ENCODE measurements around the gene FAM209A.
"Not testable (repeated sequence)": the region's sequence is repeated elsewhere in the genome, so short reads cannot be mapped to it uniquely, and the experiment has no call there.

The FAM209A gene, protein sequence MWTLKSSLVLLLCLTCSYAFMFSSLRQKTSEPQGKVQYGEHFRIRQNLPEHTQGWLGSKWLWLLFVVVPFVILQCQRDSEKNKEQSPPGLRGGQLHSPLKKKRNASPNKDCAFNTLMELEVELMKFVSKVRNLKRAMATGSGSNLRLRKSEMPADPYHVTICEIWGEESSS

GRCh38 chr20:56524444-56524843, at the start of gene FAM209A:
FAM209A (plus strand) TSS chr20:56524744; CDS start chr20:56524809, 65 bp downstream.
- DNase-seq (ENCODE audit: insufficient read length, low spot score); FAIRE-seq: not testable (repeated sequence)

- DNase-seq (ENCODE audit: insufficient read length, low spot score) (no peak), FAIRE-seq (no peak)
Measured at GRCh38 chr20:56483970-56484369, 40.6 kb upstream of the FAM209A start.

DNA sequence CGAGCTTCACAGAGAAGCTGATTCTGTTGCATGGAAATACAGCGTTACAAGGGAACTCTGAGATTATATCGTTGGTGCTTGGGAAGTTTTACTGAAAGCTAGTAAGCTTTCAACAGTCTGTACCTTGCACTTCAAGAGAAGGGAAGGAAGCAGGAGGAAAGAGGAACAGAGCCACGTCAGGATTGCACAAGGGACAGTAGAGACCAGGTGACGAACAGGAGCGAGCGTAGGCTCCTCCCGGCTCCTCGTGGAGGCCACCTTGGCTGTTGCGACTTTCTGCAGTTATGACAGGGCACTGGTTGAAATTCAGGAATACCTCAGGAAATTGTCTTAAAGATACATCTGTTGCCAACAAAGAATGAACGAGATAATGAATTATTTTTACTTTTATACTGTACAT, 37.3 kb upstream of the FAM209A start:
- no peak for FAIRE-seq
- DNase-seq (ENCODE audit: insufficient read length, low spot score), result no peak

DNA sequence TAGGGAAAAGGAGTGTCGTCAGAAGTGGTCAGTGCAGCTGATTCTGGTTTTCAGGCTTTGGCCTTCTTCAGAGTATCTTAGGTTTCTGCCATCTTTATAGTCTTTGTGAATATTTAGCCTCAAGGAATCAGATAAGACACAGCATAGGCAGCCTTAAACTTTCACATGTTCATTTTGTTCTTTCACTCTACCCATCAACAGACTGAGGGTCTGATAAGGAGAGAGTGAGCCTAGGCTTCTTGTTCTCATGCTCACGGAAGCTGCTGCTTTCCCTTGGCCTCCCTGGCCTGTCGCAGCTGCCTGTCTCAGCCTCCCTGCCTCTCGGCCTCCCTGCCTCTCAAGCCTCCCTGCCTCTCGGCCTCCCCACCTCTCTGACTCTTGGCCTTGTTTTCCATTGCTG, 36.0 kb upstream of the FAM209A start:
- DNase-seq (ENCODE audit: insufficient read length, low spot score), result no peak
- FAIRE-seq, result no peak

- DNase-seq (ENCODE audit: insufficient read length, low spot score), result no peak
- FAIRE-seq, result no peak
Measured at GRCh38 chr20:56501116-56501515, 23.4 kb upstream of the FAM209A start.

GRCh38 chr20:56503916-56504315, 20.6 kb upstream of the FAM209A start:
- no peak for DNase-seq (ENCODE audit: insufficient read length, low spot score)
- no peak for FAIRE-seq

DNA sequence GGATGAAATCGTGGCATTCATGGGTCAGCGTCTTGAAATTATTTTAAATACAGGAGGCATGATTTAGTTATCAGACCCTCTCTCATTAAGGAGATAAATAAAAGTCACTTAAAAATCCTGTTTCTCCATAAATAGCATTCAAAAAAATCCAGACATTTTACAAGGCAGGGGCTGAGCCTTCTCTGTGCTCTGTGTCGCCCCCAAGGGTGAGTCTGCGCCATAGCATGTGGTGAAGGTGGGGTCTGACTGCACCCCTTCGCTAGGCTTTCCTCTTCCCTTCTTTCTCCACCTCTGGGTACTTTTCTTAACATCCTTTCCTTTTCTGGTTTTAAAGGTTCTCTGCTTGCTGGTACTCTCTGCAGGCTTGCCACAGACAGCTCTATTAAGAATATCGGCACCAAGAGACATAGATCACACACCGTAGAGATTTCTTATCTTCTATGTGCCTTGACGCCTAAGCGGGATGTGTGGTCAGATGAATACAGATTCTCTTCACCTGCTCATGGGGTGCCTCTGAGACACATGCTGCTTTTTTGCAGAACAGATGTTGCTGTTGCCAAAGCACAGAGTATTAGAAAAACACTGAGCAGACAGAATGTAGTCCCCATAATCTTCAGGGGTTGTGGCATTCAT, 20.1 kb upstream of the FAM209A start:
- DNase-seq (ENCODE audit: insufficient read length, low spot score), result no peak
- FAIRE-seq, result no peak

DNA sequence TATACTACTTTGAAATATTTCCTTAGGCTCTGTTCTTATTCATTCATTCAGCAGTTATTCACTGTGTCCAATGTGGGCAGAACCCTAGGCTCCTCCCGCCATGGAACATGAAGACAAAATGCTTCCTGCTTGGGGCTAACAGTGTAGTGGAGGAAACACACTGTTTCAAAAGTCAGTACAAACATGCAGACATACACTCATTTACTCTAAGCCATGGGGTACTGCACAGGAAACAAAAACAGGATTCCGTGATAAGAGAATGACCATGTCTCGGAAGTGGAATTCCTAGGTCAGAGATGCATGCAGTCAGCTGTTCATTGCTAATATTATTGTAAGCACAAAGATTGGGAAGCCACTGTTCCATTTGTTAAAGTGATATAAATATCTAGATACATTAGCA, 18.4 kb upstream of the FAM209A start:
- DNase-seq (ENCODE audit: insufficient read length, low spot score), result no peak

GRCh38 chr20:56511926-56512325, 12.6 kb upstream of the FAM209A start:
- no peak for FAIRE-seq
- no peak for DNase-seq (ENCODE audit: insufficient read length, low spot score)

More for the DNA sequence above, 18.4 kb upstream of the FAM209A start:
- FAIRE-seq, result no peak

- FAIRE-seq (no peak), DNase-seq (ENCODE audit: insufficient read length, low spot score) (no peak)
Measured at GRCh38 chr20:56513161-56514150, 11.1 kb upstream of the FAM209A start.

DNA sequence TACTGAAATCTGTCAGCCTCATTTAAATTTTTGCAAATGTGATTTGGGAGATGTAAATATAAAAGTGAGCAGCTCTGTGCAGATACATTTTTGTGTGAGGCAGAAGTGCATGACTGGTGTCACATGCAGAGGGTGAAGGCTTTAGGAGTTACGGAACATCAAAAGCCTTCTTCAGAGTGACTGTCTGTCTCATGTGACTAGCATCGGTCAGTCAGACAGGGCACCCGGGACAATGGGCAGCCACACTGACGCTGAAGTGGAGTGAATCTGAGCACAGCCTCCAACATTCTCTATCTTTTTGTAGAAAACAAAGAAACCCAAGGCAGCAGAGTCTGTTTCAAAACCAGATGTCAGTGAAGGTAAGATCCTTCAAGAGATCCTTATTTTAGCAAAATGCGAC, 7.9 kb upstream of the FAM209A start:
- FAIRE-seq, result no peak
- DNase-seq (ENCODE audit: insufficient read length, low spot score), result no peak

DNA sequence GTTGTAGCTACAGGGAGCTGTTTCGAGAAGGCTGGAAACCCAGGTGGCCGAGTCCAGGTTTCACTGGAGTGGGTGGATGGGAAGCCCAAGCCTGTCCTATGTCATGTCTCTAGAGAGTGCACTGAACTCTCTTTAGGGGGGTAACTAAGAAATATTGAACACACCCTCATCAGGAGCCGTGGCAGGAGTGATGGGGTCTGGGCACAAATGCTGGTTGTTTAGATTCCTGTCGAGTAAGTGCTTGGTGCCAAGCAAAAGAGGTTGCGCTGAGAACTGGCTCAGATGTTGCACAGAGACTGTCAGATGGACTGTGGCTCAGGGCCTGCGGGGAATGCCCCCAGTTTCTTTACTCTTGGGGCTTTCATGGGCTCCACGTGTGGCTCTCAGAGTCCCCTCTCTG, 7.3 kb upstream of the FAM209A start:
- DNase-seq (ENCODE audit: insufficient read length, low spot score) (no peak), FAIRE-seq (no peak)

GRCh38 chr20:56517641-56518040, 6.9 kb upstream of the FAM209A start:
- DNase-seq (ENCODE audit: insufficient read length, low spot score), result no peak

DNA sequence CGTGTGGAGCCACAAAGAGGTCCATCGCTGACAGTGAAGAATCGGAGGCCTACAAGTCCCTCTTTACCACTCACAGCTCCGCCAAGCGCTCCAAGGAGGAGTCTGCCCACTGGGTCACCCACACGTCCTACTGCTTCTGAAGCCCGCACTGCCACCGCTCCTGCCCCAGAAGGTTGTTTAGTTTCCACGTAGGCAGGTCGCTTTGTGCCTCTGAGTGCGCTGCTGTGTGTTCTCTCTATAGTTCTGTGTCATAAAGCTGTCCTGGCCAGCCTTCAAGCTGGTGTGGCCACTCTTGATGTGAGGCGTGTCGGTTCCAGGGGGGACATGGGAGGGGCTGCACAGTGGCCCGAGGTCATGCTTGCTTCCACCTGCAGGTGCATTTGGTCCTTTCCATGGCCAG, 6.4 kb upstream of the FAM209A start:
- no peak for FAIRE-seq
- no peak for DNase-seq (ENCODE audit: insufficient read length, low spot score)

More at GRCh38 chr20:56517641-56518040, 6.9 kb upstream of the FAM209A start:
- FAIRE-seq, result no peak

GRCh38 chr20:56518721-56519398, 5.7 kb upstream of the FAM209A start:
- no peak for FAIRE-seq
- DNase-seq (ENCODE audit: insufficient read length, low spot score), result no peak

DNA sequence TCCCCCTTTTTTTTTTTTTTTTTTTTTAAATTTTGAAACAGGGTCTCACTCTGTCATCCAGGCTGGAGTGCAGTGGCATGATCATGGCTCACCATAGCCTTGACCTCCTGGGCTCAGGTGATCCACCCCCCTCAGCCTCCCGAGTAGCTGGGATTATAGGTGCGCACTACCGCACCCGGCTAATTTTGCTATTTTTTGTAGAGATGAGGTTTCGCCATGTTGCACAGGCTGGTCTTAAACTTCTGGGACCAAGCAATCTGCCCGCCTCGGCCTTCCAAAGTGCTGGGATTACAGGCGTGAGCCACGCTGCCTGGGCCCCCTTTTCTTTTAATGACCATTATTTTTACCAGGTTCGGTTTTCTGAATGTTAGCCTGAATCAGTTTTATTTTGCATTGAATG, 5.0 kb upstream of the FAM209A start:
- FAIRE-seq (no peak), DNase-seq (ENCODE audit: insufficient read length, low spot score) (no peak)

DNA sequence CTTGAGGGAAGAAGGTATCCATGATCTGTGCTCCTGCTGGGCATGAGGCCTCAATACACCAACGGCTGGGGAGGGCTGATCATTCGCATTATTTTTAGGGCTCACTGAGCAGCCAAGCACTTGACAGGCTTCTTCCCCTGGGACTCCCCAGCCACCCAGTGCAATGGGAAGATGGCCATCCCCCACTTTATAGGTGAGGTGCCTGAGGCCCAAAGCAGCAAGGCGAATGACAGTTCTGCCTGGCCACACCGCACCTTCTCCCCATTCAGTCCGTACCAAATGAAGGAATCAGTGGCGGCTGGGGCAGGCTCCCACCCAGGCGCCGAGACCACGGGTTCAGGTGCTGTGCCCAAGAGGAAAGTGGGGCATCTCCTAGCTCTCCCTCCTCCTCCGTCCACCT, 4.4 kb upstream of the FAM209A start:
- DNase-seq (ENCODE audit: insufficient read length, low spot score) (no peak), FAIRE-seq (no peak)

DNA sequence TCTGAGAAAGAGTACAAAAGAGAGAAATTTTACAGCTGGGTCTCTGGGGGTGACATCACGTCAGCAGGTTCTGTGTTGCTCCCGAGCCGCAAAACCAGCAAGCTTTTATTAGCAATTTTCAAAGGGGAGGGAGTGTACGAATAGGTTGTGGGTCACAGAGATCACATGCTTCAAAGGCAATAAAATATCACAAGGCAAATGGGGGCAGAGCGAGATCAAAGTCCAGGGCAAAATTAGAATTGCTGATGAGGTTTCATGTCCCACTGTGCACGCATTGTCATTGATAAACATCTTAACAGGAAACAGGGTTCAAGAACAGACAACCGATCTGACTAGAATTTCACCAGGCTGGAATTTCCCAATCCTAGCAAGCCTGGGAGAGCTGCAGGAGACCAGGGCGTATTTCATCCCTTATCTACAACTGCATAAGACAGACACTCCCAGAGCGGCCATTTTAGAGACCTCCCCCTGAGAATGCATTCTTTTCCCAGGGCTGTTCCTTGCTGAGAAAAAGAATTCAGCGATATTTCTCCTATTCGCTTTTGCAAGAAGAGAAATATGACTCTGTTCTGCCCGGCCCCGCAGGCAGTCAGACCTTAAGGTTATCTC, 3.7 kb upstream of the FAM209A start:
- not testable (repeated sequence) for DNase-seq (ENCODE audit: insufficient read length, low spot score); FAIRE-seq

- no peak for FAIRE-seq
- no peak for DNase-seq (ENCODE audit: insufficient read length, low spot score)
Measured at GRCh38 chr20:56522311-56522710, 2.2 kb upstream of the FAM209A start.

DNA sequence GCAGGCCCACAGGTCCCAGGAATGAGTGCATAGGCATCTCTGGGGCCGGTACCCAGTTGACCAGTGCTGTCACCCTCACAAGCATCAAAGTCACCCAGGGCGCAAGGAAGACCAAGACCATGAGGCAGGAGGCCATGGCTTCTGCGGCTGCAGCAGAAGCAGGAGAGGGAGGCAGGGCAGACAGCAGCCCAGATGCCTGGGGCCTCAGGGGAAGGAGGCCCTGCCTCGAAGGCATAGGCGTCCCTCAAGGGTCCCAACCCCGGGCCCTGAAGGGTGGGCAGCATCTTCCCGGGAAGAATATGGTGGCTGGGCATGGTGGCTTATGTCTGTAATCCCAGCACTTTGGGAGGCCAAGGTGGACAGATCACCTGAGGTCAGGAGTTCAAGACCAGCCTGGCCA, 3.0 kb downstream of the FAM209A start:
- FAIRE-seq, result no peak
- DNase-seq (ENCODE audit: insufficient read length, low spot score), result no peak
